GM13977 (cell line): ENCODE results near the gene COLEC12.

Experiments
- DNase-seq: peaks from one replicate; pipeline ENCODE4 v3.0.0; 2012; ENCODE audit warnings: low spot score
- in situ Hi-C: fragments of 300-500 bp; cut with MboI; formaldehyde crosslinking; loops from one replicate; pipeline ENCODE4 v1.12.0; 2022; ENCODE audit warnings: low sequenced_read_pairs, low pct_unique_long_range_greater_than_20kb, mixed read lengths, inconsistent platforms; ENCODE audit not compliant: unreplicated experiment
- TF ChIP-seq, protein P1 (sequence below): IDR thresholded peaks from 2 replicates; pipeline ENCODE4 v1.5.1; 2012; ENCODE audit warnings: mild to moderate bottlenecking, control low read depth; ENCODE audit not compliant: insufficient read depth; ENCODE audit errors: extremely low read depth, missing control alignments

The COLEC12 gene

GRCh38 chr18:419541-420175, 80.8 kb downstream of the COLEC12 start:
- in situ Hi-C loops: no loop called here
- no peak for DNase-seq
- TF ChIP-seq, protein P1, sequence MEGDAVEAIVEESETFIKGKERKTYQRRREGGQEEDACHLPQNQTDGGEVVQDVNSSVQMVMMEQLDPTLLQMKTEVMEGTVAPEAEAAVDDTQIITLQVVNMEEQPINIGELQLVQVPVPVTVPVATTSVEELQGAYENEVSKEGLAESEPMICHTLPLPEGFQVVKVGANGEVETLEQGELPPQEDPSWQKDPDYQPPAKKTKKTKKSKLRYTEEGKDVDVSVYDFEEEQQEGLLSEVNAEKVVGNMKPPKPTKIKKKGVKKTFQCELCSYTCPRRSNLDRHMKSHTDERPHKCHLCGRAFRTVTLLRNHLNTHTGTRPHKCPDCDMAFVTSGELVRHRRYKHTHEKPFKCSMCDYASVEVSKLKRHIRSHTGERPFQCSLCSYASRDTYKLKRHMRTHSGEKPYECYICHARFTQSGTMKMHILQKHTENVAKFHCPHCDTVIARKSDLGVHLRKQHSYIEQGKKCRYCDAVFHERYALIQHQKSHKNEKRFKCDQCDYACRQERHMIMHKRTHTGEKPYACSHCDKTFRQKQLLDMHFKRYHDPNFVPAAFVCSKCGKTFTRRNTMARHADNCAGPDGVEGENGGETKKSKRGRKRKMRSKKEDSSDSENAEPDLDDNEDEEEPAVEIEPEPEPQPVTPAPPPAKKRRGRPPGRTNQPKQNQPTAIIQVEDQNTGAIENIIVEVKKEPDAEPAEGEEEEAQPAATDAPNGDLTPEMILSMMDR: no peak

- no peak for DNase-seq
- TF ChIP-seq, protein P1: no peak
- in situ Hi-C loops: no loop called here
Measured at GRCh38 chr18:417495-417894, 83.0 kb downstream of the COLEC12 start.

DNA sequence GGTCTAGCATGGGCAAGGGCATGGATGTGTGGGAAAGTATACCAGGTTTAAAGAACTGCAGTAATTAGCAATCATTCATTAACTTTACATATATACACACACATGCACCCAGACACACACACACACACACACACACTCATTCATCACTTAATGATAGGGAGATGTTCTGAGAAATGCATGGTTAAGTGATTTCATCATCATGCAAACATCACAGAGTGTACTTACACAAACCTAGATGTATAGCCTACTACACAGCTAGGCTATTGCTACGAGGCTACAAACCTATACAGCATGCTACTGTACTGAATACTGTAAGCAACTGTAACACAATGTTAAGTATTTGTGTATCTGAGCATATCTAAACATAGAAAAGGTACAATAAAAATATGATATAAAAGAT, 83.6 kb downstream of the COLEC12 start:
- in situ Hi-C loops: no loop called here
- TF ChIP-seq, protein P1: no peak
- DNase-seq: no peak

DNA sequence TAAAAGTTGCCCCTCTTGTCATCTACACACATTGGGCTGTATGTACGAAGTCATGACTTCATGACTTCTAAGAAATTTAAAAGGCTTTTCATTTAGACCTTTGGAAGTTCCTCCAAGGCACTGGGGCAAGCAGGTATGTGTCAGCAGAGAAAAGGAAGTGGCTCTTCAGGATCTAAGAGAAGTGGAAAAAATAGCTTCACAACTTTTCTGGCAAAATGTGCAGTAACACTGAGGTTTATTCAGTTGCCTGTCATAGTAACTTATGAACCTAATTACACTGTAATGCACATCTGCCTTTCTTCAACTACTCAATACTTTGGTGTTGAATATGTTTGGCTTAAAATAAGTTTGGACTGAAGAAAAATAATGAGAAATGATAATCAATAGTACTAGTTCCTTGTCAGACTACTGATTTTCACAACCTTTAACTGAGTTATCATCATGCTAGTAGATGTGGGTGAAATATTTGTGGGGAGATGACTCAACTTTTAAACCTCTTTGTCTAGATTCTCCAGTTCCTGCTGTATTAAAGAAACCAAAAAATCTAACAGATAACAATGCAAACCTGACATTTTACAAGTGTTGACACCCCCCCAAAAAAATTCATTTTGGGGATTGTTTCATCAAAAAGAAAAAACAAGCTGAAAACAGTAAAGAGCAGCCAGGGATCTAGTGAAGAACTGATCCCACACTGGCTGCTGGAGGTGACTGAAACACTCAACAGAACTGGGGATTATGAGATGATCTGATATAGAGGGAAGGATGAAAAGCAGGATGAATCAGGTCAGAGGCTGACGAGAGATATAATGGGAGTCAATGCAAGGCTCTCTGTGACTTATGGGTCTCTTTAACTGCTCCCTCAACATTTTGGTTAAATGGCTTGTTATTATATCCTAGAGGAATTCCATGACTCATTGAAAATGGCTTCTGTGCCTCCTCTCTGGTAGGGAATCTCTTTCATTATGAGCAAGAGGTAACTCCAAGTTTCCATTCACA, 84.6 kb downstream of the COLEC12 start:
- in situ Hi-C loops: no loop called here
- no peak for DNase-seq
- TF ChIP-seq, protein P1: no peak

GRCh38 chr18:415047-415446, 85.5 kb downstream of the COLEC12 start:
- TF ChIP-seq, protein P1: no peak
- DNase-seq: no peak
- in situ Hi-C loops: no loop called here

DNA sequence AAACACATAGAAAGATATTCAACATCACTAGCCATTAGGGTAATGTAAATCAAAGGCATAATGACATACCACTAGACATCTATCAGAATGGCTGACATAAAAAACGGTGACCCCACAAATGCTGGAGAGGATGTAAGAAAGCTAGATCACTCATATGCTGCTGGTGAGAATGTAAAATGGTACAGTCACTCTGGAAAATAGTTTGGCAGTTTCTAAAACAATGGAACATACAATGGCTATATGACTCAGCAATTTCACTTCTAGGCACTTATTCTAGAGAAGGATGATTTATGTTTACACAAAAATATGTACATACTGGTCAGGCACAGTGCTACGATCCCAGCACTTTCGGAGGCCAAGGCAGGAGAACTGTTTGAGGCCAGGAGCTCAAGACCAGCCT, 87.3 kb downstream of the COLEC12 start:
- in situ Hi-C loops: no loop called here
- TF ChIP-seq, protein P1: no peak
- no peak for DNase-seq
